ENCODE data around the gene EPS8L1.

DNA sequence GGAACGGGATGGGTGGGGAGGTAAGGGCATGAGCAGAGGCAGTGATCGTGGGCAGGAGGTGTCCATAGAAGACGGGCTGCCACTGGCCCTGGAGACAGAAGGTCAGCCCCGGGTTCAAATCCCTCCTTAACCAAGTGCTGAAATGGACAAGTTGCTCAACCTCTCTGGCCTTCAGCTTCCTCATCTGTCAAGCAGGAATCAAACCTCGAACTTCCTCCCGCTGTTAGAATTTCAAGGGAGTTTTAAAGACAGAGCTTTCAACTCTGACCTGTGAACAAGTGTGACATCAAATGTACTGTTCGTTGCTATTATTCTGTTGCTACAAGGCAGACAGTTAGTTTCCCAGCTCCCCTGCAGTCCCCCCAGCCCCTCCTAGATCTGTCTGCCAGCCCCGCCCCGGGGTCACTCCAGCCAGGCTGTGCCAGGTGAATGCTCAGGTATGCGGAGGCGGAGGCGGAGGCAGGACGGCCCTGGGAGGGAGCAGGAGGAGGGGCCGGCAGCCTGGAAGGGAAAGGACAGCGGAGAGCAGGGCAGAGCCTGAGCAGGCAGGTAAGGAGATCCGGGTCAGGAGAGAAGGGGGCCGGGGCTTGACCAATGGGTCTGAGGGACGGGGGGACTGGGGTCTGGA, at the start of gene EPS8L1:
- TF ChIP-seq EZH2 (IDR thresholded peaks at IDR 0.05) (no peak), POLR2AphosphoS5 (IDR thresholded peaks at IDR 0.05; ENCODE audit: borderline replicate concordance, low read depth, low read length) (no peak)
